ENCODE results near the gene NEK6.

Gene NEK6

GRCh38 chr9:124281931-124282371 lies 24.2 kb downstream of the NEK6 start:
- no peak for DNase-seq

- no peak for DNase-seq
Observed at GRCh38 chr9:124282442-124283227, 24.9 kb downstream of the NEK6 start.

- DNase-seq, result no peak
Observed at GRCh38 chr9:124283228-124283814, 25.6 kb downstream of the NEK6 start.

GRCh38 chr9:124284237-124284831 lies 26.6 kb downstream of the NEK6 start:
- no peak for DNase-seq

GRCh38 chr9:124284940-124285441 lies 27.2 kb downstream of the NEK6 start:
- no peak for DNase-seq

- no peak for DNase-seq
Observed at GRCh38 chr9:124285490-124285889, 27.7 kb downstream of the NEK6 start.

GRCh38 chr9:124285903-124286291 lies 28.1 kb downstream of the NEK6 start:
- no peak for DNase-seq

- no peak for DNase-seq
Observed at GRCh38 chr9:124286292-124286931, 28.7 kb downstream of the NEK6 start.

GRCh38 chr9:124290053-124290591 lies 32.4 kb downstream of the NEK6 start:
- DNase-seq, result no peak

GRCh38 chr9:124290743-124291554 lies 33.2 kb downstream of the NEK6 start:
- DNase-seq, result no peak

- no peak for DNase-seq
Observed at GRCh38 chr9:124291801-124292396, 34.1 kb downstream of the NEK6 start.

- no peak for DNase-seq
Observed at GRCh38 chr9:124292696-124293593, 35.2 kb downstream of the NEK6 start.

GRCh38 chr9:124293718-124294506 lies 36.2 kb downstream of the NEK6 start:
- DNase-seq, result no peak

GRCh38 chr9:124295159-124295794 lies 37.5 kb downstream of the NEK6 start:
- DNase-seq, result no peak

GRCh38 chr9:124296094-124296493 lies 38.3 kb downstream of the NEK6 start:
- DNase-seq, result no peak

- no peak for DNase-seq
Observed at GRCh38 chr9:124296796-124297550, 39.2 kb downstream of the NEK6 start.

- no peak for DNase-seq
Observed at GRCh38 chr9:124297551-124297901, 39.8 kb downstream of the NEK6 start.

- DNase-seq, result no peak
Observed at GRCh38 chr9:124297915-124298645, 40.3 kb downstream of the NEK6 start.
